Breast epithelium (tissue), 3 donors: ENCODE data around the gene TLDC2.

Experiments used
- CTCF ChIP-seq, 3 donors: fragments of 450-650 bp; IDR thresholded peaks; one replicate each; pipeline ENCODE4 v1.5.1; 2016 to 2017; ENCODE audit warnings: antibody characterized with exemption in 3 of 3, mild to moderate bottlenecking in 3 of 3, moderate library complexity in 3 of 3
- POLR2A ChIP-seq: fragments of 450-650 bp; IDR thresholded peaks from one replicate; pipeline ENCODE4 v1.6.1; 2016; ENCODE audit warnings: antibody characterized with exemption, mild to moderate bottlenecking, moderate library complexity
- POLR2AphosphoS5 ChIP-seq, 3 donors: sonication (generic); formaldehyde crosslinking; IDR thresholded peaks; one replicate each; pipeline ENCODE4 v1.6.1; 2017; ENCODE audit warnings: antibody characterized with exemption in 3 of 3

GRCh38 chr20:36876473-36876833 lies 515 bp downstream of the TLDC2 start:
- TF ChIP-seq CTCF (IDR thresholded peaks at IDR 0.05) (no peak), POLR2A (no peak), POLR2AphosphoS5 (IDR thresholded peaks at IDR 0.05) (no peak)
